ENCODE results near the gene ZNF8.

GRCh38 chr19:58268344-58268743 lies 10.4 kb upstream of the ZNF8 start:
- TF ChIP-seq CTCF (IDR thresholded peaks at IDR 0.05; ENCODE audit: insufficient read depth, low read length, poor library complexity, severe bottlenecking), result no peak
- TF ChIP-seq EZH2phosphoT487 (conservative IDR thresholded peaks at IDR 0.05; ENCODE audit: low read length), result no peak
